ENCODE measurements around the gene RAG2.

DNA sequence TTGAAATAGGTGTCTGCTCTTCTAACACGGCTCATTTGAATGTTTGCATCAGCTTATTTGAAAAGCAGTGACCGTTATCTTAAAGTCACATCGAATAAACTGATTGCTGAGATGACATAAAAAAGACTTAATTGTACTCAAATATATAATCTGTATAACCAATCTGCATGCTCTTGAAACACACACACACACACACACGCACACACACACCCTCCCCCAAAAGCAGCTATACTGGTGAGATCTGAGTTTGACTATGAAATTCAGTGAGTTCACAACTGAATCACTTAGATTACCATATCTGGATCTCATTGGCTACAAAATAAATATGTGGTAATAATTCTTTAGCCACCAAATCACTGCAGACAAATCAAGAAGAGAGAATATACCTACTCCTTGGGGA is 7.5 kb downstream of the RAG2 start:
- TF ChIP-seq EZH2 (IDR thresholded peaks at IDR 0.05; ENCODE audit: borderline replicate concordance, insufficient read depth, low read depth, low read length, poor library complexity, severe bottlenecking): no peak
- TF ChIP-seq, protein P1, sequence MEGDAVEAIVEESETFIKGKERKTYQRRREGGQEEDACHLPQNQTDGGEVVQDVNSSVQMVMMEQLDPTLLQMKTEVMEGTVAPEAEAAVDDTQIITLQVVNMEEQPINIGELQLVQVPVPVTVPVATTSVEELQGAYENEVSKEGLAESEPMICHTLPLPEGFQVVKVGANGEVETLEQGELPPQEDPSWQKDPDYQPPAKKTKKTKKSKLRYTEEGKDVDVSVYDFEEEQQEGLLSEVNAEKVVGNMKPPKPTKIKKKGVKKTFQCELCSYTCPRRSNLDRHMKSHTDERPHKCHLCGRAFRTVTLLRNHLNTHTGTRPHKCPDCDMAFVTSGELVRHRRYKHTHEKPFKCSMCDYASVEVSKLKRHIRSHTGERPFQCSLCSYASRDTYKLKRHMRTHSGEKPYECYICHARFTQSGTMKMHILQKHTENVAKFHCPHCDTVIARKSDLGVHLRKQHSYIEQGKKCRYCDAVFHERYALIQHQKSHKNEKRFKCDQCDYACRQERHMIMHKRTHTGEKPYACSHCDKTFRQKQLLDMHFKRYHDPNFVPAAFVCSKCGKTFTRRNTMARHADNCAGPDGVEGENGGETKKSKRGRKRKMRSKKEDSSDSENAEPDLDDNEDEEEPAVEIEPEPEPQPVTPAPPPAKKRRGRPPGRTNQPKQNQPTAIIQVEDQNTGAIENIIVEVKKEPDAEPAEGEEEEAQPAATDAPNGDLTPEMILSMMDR (IDR thresholded peaks at IDR 0.05): no peak

Measured in B cell (primary cell).